ENCODE data around the gene CDK14.
A peak's percentile ranks its signal among the peaks of the same experiment; 100 is the strongest.

The CDK14 gene

GRCh38 chr7:91033574-91033973 is 437.5 kb downstream of the CDK14 start:
- Histone ChIP-seq H3K4me2 (ENCODE audit: insufficient read depth, low read length) (no peak overlapping the region), H3K4me3 (ENCODE audit: low read depth in 1 of 2, low read length in 2 of 2) (no peak overlapping the region), H3K27ac (ENCODE audit: low read length) (no peak overlapping the region), H3K4me1 (ENCODE audit: insufficient read depth, low read length) (no peaks in the 10 kb centered on the region), H3K36me3 (ENCODE audit: insufficient read depth, low read length) (no peaks in the 10 kb centered on the region), H3K79me2 (ENCODE audit: insufficient read depth, low read length) (no peaks in the 10 kb centered on the region), H3K27me3 (ENCODE audit: insufficient read depth, low read length, poor library complexity) (no peaks in the 10 kb centered on the region), H4K20me1 (ENCODE audit: insufficient read depth, low read length) (no peaks in the 10 kb centered on the region), H2AFZ (ENCODE audit: low read depth, low read length) (no peak overlapping the region), H3K9ac (ENCODE audit: low read depth, low read length) (no peak overlapping the region), H3K9me3 (ENCODE audit: insufficient read depth, low read length, severe bottlenecking) (no peaks in the 10 kb centered on the region)
- TF ChIP-seq, protein P1, sequence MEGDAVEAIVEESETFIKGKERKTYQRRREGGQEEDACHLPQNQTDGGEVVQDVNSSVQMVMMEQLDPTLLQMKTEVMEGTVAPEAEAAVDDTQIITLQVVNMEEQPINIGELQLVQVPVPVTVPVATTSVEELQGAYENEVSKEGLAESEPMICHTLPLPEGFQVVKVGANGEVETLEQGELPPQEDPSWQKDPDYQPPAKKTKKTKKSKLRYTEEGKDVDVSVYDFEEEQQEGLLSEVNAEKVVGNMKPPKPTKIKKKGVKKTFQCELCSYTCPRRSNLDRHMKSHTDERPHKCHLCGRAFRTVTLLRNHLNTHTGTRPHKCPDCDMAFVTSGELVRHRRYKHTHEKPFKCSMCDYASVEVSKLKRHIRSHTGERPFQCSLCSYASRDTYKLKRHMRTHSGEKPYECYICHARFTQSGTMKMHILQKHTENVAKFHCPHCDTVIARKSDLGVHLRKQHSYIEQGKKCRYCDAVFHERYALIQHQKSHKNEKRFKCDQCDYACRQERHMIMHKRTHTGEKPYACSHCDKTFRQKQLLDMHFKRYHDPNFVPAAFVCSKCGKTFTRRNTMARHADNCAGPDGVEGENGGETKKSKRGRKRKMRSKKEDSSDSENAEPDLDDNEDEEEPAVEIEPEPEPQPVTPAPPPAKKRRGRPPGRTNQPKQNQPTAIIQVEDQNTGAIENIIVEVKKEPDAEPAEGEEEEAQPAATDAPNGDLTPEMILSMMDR (IDR thresholded peaks at IDR 0.05; ENCODE audit: borderline replicate concordance, extremely low read depth, low read length, poor library complexity, severe bottlenecking): no peak
- TF ChIP-seq EZH2 (IDR thresholded peaks at IDR 0.05; ENCODE audit: borderline replicate concordance, low read depth, low read length, severe bottlenecking): no peak
- no peak for DNase-seq
- ATAC-seq (ENCODE audit: insufficient read depth, low read depth): no peak

- Histone ChIP-seq H3K36me3 (ENCODE audit: insufficient read depth, low read length) (no peaks in the 10 kb centered on the region), H3K4me2 (ENCODE audit: insufficient read depth, low read length) (no peak overlapping the region), H3K9ac (ENCODE audit: low read depth, low read length) (no peak overlapping the region), H3K4me1 (ENCODE audit: insufficient read depth, low read length) (no peaks in the 10 kb centered on the region), H2AFZ (ENCODE audit: low read depth, low read length) (no peak overlapping the region), H3K27ac (ENCODE audit: low read length) (no peak overlapping the region), H3K27me3 (ENCODE audit: insufficient read depth, low read length, poor library complexity) (no peaks in the 10 kb centered on the region), H3K4me3 (ENCODE audit: low read depth in 1 of 2, low read length in 2 of 2) (no peak overlapping the region), H4K20me1 (ENCODE audit: insufficient read depth, low read length) (no peaks in the 10 kb centered on the region), H3K9me3 (ENCODE audit: insufficient read depth, low read length, severe bottlenecking) (no peaks in the 10 kb centered on the region), H3K79me2 (ENCODE audit: insufficient read depth, low read length) (no peaks in the 10 kb centered on the region)
- TF ChIP-seq, protein P1 (IDR thresholded peaks at IDR 0.05; ENCODE audit: borderline replicate concordance, extremely low read depth, low read length, poor library complexity, severe bottlenecking): peak; percentile 57
- TF ChIP-seq EZH2 (IDR thresholded peaks at IDR 0.05; ENCODE audit: borderline replicate concordance, low read depth, low read length, severe bottlenecking): no peak
- DNase-seq (peak; percentile 12), ATAC-seq (ENCODE audit: insufficient read depth, low read depth) (no peak)
Measured at GRCh38 chr7:91034459-91035368, 438.6 kb downstream of the CDK14 start.

- H3K4me1 ChIP-seq (ENCODE audit: insufficient read depth, low read length): no peaks in the 10 kb centered on the region
- H4K20me1 ChIP-seq (ENCODE audit: insufficient read depth, low read length): no peaks in the 10 kb centered on the region
- DNase-seq (no peak), ATAC-seq (ENCODE audit: insufficient read depth, low read depth) (no peak)
- TF ChIP-seq, protein P1 (IDR thresholded peaks at IDR 0.05; ENCODE audit: borderline replicate concordance, extremely low read depth, low read length, poor library complexity, severe bottlenecking): no peak
- TF ChIP-seq EZH2 (IDR thresholded peaks at IDR 0.05; ENCODE audit: borderline replicate concordance, low read depth, low read length, severe bottlenecking): no peak
- no peaks in the 10 kb centered on the region for H3K9me3 ChIP-seq (ENCODE audit: insufficient read depth, low read length, severe bottlenecking)
- no peak overlapping the region for H2AFZ ChIP-seq (ENCODE audit: low read depth, low read length)
- no peak overlapping the region for H3K9ac ChIP-seq (ENCODE audit: low read depth, low read length)
- no peak overlapping the region for H3K27ac ChIP-seq (ENCODE audit: low read length)
- no peak overlapping the region for H3K4me2 ChIP-seq (ENCODE audit: insufficient read depth, low read length)
- H3K79me2 ChIP-seq (ENCODE audit: insufficient read depth, low read length): no peaks in the 10 kb centered on the region
- H3K27me3 ChIP-seq (ENCODE audit: insufficient read depth, low read length, poor library complexity): no peaks in the 10 kb centered on the region
- no peaks in the 10 kb centered on the region for H3K36me3 ChIP-seq (ENCODE audit: insufficient read depth, low read length)
- H3K4me3 ChIP-seq (ENCODE audit: low read depth in 1 of 2, low read length in 2 of 2): no peak overlapping the region
Measured at GRCh38 chr7:91039033-91039432, 442.9 kb downstream of the CDK14 start.

All from DND-41 (cell line).